ENCODE measurements around the gene MYBPH.

DNA sequence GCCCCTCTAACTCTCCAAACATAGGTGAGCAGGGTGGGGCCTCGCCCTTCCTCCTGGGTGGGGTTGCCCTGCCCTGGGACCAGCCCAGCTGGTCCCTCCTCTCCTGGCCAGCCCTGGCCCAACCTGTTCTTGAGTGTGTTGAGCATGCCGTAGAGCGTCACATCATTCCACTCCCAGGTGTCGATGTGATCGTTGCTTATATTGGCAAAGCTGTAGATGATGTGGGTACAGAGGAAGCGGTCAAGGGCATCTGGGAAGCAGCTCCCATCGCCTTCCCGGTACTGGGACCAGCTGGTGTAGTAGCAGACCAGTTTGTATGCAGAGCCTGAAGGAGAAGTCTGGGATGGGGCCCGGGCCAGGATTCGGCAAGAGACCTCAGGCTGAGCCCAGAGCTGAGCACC, 9.4 kb upstream of the MYBPH start:
- TF ChIP-seq, protein P1, sequence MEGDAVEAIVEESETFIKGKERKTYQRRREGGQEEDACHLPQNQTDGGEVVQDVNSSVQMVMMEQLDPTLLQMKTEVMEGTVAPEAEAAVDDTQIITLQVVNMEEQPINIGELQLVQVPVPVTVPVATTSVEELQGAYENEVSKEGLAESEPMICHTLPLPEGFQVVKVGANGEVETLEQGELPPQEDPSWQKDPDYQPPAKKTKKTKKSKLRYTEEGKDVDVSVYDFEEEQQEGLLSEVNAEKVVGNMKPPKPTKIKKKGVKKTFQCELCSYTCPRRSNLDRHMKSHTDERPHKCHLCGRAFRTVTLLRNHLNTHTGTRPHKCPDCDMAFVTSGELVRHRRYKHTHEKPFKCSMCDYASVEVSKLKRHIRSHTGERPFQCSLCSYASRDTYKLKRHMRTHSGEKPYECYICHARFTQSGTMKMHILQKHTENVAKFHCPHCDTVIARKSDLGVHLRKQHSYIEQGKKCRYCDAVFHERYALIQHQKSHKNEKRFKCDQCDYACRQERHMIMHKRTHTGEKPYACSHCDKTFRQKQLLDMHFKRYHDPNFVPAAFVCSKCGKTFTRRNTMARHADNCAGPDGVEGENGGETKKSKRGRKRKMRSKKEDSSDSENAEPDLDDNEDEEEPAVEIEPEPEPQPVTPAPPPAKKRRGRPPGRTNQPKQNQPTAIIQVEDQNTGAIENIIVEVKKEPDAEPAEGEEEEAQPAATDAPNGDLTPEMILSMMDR (IDR thresholded peaks at IDR 0.05) = no peak
- no peak for TF ChIP-seq POLR2A (IDR thresholded peaks at IDR 0.05)

Measured in adrenal gland (tissue), 5 donors.